ENCODE results near the gene THBS3. TPM values are rescaled to one million over a fixed set of nuclear protein-coding genes. Genes with fewer than 3 reads are reported as not detected.

Gene THBS3
- total and polyA plus RNA-seq, 10 donors = 10.2 to 31.2 (median 20.8) TPM

GRCh38 chr1:155202731-155203515 lies 4.8 kb downstream of the THBS3 start:
- TF ChIP-seq, protein P1, sequence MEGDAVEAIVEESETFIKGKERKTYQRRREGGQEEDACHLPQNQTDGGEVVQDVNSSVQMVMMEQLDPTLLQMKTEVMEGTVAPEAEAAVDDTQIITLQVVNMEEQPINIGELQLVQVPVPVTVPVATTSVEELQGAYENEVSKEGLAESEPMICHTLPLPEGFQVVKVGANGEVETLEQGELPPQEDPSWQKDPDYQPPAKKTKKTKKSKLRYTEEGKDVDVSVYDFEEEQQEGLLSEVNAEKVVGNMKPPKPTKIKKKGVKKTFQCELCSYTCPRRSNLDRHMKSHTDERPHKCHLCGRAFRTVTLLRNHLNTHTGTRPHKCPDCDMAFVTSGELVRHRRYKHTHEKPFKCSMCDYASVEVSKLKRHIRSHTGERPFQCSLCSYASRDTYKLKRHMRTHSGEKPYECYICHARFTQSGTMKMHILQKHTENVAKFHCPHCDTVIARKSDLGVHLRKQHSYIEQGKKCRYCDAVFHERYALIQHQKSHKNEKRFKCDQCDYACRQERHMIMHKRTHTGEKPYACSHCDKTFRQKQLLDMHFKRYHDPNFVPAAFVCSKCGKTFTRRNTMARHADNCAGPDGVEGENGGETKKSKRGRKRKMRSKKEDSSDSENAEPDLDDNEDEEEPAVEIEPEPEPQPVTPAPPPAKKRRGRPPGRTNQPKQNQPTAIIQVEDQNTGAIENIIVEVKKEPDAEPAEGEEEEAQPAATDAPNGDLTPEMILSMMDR (IDR thresholded peaks at IDR 0.05 in 8 of 11, conservative IDR thresholded peaks at IDR 0.05 in 3 of 11) = no peak
- no peak for TF ChIP-seq POLR2A (IDR thresholded peaks at IDR 0.05)
- TF ChIP-seq POLR2AphosphoS5 (IDR thresholded peaks at IDR 0.05) = no peak
- WGBS, 5 donors = 83 to 95% (median 91%) methylated on average over 19 of the region's 19 CpGs
- Histone ChIP-seq H3K4me3 (no peak overlapping the region), H3K27ac (no peak overlapping the region), H3K9me3 (no peaks in the 10 kb centered on the region), H3K4me1 (peaks cover 10 to 16% (median 15%) of the 10 kb centered on the region in 6 donors), H3K36me3 (peaks cover 0 to 10% (median 0%) of the 10 kb centered on the region in 6 donors), H3K27me3 (replicated peaks in 1 of 7) (no peaks in the 10 kb centered on the region)
- intact Hi-C loops (cut with DNase I; ENCODE audit: low total_unique reads) = no loop called here
- peak; percentile 52 for DNase-seq

GRCh38 chr1:155202198-155202597 lies 5.5 kb downstream of the THBS3 start:
- H3K27ac ChIP-seq = no peak overlapping the region
- no peaks in the 10 kb centered on the region for H3K9me3 ChIP-seq
- DNase-seq = peak; percentile 58
- WGBS, 5 donors = 89 to 95% (median 91%) methylated on average over 6 to 7 of the region's 7 CpGs
- no peak overlapping the region for H3K4me3 ChIP-seq
- peaks cover 0 to 10% (median 0%) of the 10 kb centered on the region in 6 donors for H3K36me3 ChIP-seq
- no peak for TF ChIP-seq POLR2AphosphoS5 (IDR thresholded peaks at IDR 0.05)
- no peak for TF ChIP-seq POLR2A (IDR thresholded peaks at IDR 0.05)
- TF ChIP-seq, protein P1 (IDR thresholded peaks at IDR 0.05 in 8 of 11, conservative IDR thresholded peaks at IDR 0.05 in 3 of 11) = no peak
- H3K4me1 ChIP-seq = peaks cover 4 to 9% (median 8%) of the 10 kb centered on the region in 6 donors
- intact Hi-C loops (cut with DNase I; ENCODE audit: low total_unique reads) = no loop called here
- no peaks in the 10 kb centered on the region for H3K27me3 ChIP-seq (replicated peaks in 1 of 7)

GRCh38 chr1:155200920-155201319 lies 6.8 kb downstream of the THBS3 start:
- Histone ChIP-seq H3K27ac (no peak overlapping the region), H3K4me1 (peaks cover 0 to 13% (median 6%) of the 10 kb centered on the region in 6 donors), H3K9me3 (no peaks in the 10 kb centered on the region), H3K27me3 (replicated peaks in 1 of 7) (no peaks in the 10 kb centered on the region), H3K36me3 (peaks cover 0 to 10% (median 0%) of the 10 kb centered on the region in 6 donors), H3K4me3 (no peak overlapping the region)
- TF ChIP-seq POLR2A (IDR thresholded peaks at IDR 0.05) = no peak
- TF ChIP-seq, protein P1 (IDR thresholded peaks at IDR 0.05 in 8 of 11, conservative IDR thresholded peaks at IDR 0.05 in 3 of 11) = no peak
- no peak for TF ChIP-seq POLR2AphosphoS5 (IDR thresholded peaks at IDR 0.05)
- peak; percentile 39 for DNase-seq
- WGBS, 5 donors = 84 to 97% (median 93%) methylated on average over 4 to 5 of the region's 5 CpGs
- intact Hi-C loops (cut with DNase I; ENCODE audit: low total_unique reads) = no loop called here

DNA sequence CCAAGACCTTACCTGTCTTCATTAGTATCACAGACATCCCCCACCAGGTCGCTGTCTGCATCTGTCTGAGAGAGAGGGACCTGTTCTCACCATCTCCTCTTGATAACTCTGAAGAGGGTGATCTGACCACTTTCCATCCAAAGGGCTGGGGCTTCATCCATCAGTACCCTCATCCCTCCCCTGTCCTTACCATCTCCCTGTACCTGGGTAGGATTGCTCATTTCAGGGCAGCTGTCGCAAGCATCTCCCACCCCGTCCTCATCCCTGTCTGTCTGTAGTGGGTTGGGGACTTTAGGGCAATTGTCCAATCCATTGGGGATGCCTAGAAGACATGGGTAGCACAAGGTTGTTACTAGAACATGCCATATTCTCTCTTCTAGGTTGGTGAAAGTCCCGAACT lies 7.9 kb downstream of the THBS3 start:
- H3K36me3 ChIP-seq = peaks cover 0 to 10% (median 0%) of the 10 kb centered on the region in 6 donors
- H3K9me3 ChIP-seq = no peaks in the 10 kb centered on the region
- H3K4me1 ChIP-seq = peaks cover 0 to 24% (median 16%) of the 10 kb centered on the region in 6 donors
- TF ChIP-seq POLR2AphosphoS5 (IDR thresholded peaks at IDR 0.05) = no peak
- TF ChIP-seq, protein P1 (IDR thresholded peaks at IDR 0.05 in 8 of 11, conservative IDR thresholded peaks at IDR 0.05 in 3 of 11) = no peak
- H3K4me3 ChIP-seq = no peak overlapping the region
- intact Hi-C loops (cut with DNase I; ENCODE audit: low total_unique reads) = no loop called here
- WGBS, 5 donors = 79 to 93% (median 86%) methylated on average over 4 of the region's 4 CpGs
- no peak for DNase-seq
- no peak overlapping the region for H3K27ac ChIP-seq
- H3K27me3 ChIP-seq (replicated peaks in 1 of 7) = peaks cover 0 to 6% (median 0%) of the 10 kb centered on the region in 7 donors
